CD4-positive, alpha-beta T cell treated with Interleukin-15 for 4 hours (primary cell): ENCODE results near the gene RBM18.

Source experiments
- DNase-seq: peaks from one replicate; pipeline ENCODE4 v3.0.0-alpha.2; 2020; ENCODE audit warnings: low spot score

Gene RBM18

DNA sequence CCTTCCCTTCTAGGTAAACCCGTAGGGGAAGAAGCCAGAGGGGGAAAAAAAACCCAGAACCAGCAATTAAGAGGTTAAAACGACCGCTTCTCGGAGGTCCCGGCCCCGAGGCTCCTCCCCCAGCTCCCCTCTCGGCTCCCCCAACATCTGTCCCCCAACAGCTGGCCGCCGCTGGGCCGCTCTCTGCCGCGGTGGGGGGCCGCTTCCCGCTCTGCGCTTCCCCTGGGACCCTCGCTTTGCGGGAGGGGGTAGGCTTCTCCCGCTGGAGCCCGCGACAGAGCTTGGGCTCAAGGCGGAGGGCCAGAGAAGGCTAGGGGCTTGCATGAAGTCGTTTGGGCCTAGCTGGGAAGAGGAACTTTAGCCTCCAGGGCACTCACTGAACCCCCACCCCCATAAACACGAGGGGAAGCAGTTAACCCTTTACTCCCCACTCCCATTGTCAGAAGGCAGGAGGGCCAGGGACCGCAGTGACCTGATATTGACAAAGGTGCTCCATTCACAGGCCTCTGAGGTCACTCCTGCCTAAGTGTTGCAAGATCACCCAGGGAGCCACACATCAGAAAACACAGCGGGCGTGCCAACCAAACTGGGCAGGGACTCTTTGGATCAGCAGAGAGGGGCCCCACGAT lies 43.3 kb downstream of the RBM18 start:
- no peak for DNase-seq

DNA sequence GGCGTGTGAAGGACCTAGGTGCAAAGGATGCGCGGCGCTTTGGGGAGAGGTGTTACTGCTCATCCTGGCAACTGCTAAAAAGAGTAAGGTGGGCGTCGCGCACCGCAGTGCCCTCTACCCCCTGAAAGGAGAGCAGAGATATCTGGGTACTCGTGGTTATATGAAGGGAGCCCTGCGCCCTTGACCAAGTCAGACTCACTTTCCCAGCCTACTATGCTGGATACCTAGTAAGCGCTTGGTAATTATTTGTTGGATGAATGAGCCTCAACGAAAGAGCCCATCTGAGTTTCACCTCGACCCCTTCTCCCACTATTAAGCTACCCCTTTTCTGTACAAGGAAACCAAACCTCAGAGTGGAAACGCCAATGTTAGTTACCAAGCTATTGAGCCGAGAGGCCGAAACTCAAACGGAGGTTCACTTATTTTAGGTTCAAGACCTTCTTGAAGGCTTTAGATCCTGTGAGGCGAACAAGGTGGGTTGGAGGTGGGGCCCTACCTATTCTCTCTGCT lies 43.9 kb downstream of the RBM18 start:
- no peak for DNase-seq

DNA sequence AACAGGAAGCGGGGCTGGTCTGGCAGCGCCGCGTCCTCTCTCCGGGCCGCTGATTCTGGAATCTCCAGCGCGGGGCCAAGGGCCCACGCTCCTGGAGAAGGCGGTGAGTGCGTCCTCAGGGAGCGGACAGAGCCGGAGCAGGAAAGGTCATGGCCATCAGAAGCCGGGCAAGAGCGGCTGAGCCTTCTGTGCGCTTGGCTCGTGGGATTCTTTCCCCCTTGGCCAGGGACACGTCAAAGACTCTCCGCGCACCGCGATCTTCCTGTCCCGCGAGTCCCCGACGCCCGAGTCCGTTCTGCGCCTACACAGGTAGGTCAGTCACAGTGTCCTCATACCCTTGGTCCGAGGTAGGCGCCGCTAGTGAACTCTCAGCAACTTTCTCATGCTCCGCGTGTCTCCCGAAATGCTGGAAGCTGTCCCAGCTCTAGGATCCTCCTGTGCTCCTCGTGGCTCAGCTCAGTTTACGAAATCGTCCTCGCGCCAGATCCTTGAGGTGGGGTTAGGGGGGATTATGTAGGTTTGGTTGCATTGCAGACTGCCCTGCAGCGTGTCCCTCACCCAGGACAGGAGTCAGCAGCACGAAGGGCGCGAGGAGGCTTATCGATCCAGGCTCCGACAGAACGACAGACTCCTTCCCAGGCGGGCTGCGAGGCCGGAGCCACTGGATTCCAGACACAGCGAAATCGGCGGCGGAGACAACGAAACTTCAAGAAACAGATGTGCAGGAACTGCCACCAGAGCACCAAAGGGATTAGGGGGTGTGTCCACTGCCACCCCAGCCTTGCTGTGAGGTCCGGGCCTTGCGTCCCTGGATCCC lies 44.6 kb downstream of the RBM18 start:
- DNase-seq, result no peak

DNA sequence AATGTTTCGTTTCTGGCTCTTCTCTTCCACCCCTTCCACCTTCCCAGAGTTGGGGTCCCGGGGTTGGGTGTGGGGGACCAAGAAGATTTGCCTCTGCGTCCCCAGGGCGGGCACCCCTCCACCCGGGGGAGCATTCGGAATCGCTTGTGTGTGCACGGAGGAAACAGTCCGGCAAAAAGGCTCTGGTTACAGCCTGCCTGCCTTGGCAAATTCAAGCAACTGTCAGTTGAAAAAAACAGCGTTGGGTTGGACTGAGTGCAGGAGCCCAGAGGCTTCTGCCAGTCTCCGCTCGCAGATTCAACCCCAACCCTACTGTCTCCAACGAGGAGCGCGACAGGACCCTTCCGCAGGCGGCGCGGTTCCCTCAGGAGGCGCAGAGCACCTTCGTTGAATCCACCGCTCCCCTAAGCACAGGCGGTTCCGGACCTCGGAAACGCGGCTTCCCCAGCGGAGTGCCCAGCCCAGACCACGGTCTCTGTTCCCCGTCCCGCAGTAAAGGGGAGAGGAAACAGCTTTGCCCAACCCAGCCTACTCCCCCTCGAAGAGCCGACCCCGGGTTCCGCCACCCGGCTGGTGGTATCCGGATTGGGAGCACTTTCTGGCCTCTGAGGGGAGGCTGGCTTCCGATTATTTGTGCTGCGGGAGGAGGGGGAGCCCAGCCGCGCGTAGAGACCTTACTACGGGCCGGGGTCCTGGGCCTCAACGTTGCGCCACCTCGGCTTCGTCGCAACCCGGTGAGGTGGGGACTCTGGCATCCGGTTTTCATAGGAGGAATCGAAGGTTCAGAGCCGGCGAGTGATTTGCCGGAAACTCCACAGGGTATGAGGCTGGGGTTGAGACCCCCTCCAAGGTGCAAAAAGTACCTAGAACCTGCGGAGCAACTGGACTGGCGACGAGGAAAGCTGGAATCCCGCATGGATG lies 45.4 kb downstream of the RBM18 start:
- DNase-seq, result no peak

DNA sequence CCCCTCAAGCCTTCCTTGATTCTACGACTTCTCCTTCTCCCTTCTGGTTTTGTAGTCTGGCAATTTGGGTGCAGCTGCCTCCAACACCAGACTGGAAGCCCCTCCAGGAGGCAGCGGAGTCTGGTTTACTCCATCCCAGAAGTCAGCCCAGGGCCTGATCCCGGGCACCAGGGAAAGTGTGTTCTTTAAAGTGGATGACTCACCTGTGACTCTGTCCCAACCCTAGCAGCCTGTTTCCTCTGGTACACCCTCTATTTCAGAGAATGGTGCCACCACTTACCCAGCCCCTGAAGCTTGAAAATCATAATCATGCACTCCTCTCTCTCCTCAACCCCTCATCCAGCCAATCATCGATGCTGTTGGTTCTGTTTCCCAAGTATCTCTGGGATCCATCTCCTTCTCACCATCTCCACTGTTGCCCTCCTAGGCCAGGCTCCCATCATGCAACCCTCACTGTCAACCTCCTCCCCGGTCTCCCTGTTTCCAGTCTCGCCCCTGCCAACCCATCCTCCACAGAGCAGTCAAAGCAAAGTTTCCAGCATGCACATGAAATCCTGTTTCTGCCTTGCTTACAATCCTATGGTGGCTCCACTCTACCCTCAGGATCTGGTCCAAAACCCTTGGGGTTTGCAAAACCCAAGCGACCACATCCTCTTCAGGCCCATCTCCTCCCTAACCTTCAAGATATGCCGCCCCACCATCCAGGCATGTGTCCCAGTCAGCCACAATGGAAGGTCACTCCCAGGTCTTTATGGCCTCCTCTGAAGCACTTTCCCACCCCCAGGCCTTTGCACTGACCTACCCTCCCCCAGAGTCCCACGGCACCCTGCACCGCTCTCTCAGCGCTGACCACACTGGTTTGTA lies 46.3 kb downstream of the RBM18 start:
- DNase-seq, result no peak

DNA sequence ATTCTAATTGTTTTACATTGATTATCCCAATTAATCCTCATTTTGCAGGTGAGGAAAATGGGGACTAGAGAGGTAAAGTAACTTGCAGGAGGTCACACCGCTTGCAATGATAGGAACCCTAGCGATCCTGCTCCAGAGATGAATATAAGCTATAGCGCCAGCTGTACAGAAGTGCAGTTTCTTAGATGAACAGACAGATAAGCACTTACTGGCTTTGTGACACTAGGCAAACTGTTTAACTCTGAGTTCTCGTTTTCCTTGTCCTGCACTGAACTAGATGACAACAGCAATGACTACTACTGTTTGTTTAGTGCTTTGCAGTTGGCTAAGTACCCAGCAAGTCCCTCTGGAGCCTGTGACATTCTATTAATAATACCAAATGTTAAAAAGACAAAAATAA lies 47.0 kb downstream of the RBM18 start:
- DNase-seq, result no peak

DNA sequence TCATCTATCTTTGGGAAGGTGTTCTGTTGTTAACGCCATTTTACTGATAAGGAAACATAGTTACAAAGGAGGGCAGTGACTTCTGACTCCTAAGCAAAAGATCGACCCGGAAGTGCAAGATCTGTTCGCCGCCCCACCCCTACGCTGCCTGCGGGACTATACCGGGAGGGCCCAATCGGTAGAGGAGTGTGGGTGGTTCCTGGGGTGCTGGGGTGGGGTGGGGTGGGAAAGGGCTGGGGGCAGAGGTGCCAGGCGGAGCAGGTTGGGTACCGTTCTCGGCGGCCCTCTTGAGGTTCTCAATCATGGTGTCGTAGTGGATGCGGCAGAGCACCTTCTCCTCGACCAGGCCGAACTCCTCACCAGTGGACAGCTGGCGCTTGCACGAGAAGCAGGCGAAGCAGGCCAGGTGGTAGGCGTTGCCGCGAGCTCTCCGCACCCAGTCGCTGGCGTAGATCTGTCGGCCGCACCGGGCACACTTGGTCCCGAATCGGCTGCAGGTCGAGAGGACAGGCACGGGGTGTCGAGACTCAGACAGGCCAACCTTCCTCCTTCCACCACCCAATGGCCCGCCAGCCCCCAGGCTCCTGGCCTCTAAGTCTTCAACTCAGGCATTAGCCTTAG lies 47.7 kb downstream of the RBM18 start:
- no peak for DNase-seq

DNA sequence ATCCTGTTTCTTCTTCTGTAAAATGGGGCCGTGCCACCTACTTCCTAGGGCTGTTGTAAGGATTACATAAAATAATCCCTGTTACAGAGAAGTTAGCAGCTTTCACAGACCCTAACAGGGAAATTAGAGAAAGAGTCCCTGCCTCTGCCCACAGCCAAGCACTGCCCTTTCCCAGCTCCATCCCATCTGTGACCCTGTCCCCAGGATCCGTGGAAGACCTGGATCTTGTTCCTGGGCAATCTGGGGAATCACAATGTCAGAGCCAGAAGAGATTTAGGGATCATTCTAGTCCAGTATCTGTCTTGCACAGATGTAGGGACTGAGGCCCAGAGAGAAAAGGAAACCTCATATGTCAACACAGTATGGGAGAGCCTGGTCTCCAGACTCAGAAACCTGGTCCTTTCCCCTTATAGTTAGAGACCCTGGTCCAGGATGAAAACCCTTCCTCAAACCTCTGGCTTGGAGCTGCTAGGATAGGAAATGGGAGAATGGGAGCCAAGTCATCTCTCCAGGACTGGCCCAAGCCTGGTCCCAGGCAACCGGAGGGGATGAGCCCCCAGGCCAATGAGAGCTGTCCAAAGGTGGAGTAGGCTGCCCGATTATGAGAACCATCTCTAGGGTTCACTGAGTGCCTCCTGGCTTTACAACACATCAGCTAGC lies 48.4 kb downstream of the RBM18 start:
- no peak for DNase-seq

DNA sequence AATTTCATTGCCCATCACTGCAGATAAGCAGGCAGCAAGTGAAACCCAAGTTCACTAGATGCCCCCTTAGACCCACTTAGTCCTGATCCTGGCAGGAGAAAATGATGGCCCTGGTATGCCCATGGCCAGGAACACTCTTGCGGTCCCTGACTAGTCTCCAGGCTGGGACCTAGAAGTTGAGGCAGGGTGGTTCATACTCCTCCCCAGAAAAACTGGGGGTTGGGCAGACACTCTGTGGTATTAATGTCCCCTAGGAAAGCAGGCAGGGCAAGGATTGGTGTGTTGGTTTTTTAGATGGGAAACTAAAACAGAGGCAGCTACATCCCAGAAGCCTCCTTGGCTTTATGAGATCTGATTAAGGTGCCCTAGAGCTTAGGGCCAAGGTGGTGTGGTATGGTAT lies 49.0 kb downstream of the RBM18 start:
- DNase-seq, result no peak

DNA sequence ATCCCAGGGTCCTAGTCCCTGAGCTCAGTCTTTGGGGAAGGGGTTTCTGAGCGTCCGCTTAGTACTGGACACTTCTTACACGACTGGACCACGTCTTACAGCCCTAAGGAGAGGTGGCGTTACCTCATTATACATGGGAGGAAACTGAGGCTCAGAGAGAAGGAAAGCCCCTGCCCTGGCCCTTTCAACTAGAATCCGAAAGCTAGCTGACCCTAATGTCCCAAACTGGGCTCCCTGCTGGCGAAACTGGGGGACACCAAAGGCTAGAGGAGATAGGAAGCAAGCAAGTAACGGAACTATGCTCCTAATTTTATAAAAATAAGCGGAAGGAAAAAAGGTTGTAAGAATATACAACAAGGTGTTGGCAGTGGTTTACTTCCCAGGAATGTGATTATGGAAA lies 50.1 kb downstream of the RBM18 start:
- DNase-seq, result no peak

DNA sequence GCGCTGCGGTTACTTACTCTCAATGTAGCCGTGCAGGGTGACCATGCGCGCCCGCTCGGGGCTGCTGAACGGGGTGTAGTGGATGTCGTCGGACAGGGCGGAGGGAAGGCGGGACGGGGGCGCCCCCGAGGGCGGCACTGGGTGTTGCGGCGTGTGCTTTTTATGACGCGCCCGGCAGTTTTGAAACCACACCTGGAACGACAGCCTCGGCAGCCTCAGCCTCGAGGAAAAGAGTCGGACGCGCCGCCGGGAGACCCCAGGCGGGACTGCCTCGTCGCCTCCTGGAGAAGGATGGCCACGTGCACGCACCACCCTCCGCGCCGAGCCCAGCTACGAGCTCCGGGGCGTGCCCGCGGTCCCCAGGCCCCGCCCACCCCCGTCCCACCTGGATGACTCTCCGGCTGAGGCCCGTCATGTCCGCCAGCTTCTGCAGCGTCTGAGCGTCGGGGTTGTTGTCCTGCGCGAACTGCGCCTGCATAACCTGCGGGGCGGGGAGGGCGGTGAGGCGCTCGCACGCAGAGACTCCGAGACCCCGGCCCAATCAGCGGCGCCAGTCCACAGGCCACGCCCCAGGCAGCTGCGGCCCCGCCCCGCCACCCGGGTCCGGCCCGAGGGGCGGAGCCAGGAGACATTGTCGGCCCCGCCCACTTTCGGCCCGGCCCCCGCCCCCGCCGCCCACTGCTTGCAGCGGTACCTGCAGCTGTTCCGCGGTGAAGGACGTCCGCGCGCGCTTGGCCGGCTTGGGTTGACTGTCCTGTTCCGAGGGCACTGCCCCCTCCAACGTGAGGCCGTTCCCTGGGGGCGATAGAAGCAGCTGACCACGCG lies 50.8 kb downstream of the RBM18 start:
- peak; percentile 24 for DNase-seq

DNA sequence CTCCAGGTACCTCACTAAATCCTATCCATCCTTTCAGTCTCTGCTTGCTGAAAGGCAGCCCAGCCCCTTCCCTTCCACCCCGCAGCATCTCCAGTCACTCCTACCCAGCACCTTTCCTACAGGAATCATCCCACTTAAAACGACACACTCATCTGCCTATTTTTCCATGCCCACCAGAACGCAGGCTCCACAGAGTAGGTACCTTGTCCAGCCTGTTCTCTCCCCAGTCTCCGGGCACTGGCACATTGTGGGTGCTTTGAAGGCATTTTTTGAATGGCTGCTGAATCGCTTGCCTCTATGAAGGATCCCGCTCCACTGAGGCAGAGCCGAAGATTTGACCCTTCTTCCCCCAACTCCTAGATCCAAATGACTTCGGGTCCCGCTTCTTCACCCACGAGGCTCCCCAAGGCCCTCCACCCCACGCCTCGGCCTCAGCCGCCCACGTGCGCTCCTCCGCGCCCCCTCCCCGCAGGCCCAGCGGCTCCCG lies 51.5 kb downstream of the RBM18 start:
- no peak for DNase-seq

DNA sequence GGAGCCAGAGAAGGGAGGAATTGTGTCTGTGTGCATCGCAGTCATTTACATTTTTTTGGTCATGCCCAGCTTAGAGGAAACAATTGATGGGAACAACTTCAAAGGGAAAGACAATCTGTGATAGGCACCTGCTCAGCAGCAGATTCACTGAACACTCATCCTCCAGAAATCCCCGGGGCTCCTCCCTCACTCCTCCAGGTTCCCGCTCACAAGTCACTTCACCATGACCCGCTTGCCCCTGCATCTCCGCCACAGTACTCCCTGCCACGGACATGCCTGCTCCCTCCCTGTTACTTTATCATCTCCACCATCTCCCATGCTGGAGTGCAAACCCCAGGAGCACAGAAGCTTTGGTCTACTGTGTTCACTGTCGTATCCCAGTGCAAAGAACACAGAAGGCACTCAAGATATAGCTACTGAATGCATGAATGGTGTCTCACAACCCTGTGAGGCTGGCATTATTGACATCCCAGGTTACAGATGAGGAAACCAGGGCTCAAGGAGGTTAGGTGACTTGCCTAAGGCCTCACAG lies 52.1 kb downstream of the RBM18 start:
- no peak for DNase-seq

DNA sequence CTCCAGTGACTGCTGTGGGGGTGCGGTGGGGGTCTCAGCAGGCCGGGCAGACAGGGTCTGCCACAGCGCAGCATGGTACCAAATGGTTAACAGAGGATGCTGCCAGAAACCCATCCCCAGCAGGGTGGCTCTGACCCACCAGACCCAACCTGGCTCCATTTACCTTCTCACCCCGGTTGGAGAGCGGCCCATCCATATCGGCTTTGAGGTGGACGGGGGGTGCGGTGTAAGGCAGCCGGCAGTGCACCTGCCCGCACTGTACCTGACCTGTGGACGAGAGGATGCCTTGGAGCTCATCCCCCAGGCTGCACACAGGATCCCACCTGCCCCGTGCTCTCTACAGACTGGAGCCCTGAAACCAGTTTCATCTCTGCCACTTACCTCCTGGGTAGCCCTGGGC lies 55.2 kb downstream of the RBM18 start:
- DNase-seq, result no peak

DNA sequence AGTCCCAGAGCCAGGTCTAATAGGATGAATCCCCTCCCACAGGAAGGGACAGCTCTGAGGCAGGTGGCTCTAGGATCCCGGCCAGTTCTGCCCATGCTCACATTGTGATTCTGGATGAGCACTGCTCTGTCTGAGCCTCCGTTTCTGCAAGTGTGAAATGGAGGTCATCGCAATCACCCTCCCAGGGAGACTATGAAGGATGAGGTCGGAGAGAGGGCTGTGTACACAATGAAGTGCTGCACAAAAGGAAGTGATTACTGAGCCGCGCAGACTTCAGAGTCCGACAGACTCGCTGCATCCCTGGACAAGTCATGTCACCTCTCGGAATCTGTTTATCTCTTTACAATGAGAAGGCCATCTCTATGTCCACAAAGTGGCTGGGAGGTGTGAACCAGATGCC lies 57.5 kb downstream of the RBM18 start:
- no peak for DNase-seq

DNA sequence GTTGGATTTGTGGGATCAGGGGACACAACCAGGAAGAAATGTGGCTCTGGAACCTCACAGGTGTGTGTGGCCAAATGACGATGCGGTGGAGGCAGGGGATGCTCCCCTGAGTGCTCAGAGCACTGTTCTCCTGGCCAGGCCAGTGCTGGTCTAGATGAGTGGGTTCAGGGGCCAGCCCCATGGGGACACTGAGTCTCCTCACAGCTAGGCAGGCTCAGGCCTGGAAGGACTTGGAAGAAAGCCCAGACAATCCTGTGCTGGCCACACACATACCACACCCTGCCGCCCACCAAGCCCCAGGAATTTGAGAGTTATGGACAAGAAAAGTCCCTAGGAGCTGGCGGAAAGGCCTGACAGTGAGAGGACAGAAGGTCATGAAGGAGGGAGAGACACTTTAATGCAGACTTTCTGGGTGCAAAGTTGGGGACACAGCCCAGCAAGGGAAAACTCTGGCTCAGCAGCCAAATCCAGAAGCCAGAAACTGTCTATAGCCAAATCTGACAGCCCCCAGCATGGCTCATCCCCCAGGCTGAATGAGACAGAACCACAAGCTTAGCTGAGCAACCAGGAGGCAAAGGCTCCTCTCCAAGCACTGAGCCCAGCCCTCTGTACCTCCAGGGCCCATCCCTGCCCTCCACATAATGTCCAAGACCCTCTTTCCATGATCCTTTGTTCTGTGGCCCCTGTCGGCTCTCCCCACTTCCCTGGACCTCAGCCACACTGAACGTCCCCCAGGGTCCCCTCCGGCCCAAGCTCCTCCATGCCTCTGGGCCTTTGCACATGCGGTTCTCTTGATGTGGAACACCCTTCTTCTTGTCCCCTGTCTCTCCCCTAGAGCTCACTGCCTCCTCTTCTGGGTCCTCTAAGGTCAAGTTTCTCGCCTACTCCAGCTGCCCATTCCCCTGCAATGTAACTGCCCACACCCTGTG lies 58.3 kb downstream of the RBM18 start:
- no peak for DNase-seq

DNA sequence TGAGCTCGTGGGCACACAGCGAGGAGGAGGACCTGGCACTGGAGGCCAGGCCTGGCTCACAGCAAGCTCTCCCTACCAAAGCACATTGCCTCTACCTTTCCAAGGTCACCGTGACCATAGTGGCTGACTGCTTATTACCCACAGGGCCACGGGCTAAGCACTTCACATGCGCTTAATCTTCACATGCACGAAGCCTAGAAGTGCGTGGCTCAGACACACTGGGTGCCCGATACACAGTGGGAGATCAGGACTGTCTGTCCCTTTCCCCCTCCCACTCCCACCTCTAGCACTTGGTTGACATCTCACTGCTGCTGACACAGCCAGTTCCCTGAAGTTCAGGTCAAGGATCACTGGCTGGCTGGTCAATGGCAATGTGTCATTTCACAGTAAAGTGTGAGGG lies 59.5 kb downstream of the RBM18 start:
- DNase-seq, result no peak

DNA sequence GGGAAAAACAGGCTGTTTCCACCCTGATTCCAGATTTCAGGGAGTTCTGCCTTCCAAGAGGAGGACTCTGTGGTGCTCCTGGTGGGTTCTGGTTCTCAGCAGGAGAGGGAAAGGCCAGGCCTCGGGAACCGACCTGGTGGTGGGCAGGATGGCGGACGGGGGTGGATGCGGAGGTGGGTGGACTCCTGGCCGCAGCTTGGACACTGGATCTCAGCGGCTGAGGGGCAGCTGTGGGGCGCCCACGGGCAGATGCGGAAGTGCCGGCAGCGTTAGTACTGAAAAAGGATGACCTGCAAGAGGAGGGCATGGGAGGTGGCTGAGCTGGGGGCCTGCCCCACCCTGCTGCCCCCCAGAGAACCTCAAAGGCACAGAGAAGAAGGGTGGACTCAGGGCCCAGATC lies 60.1 kb downstream of the RBM18 start:
- no peak for DNase-seq
